ENCODE measurements around the gene KCNQ4.

- TF ChIP-seq, protein P1, sequence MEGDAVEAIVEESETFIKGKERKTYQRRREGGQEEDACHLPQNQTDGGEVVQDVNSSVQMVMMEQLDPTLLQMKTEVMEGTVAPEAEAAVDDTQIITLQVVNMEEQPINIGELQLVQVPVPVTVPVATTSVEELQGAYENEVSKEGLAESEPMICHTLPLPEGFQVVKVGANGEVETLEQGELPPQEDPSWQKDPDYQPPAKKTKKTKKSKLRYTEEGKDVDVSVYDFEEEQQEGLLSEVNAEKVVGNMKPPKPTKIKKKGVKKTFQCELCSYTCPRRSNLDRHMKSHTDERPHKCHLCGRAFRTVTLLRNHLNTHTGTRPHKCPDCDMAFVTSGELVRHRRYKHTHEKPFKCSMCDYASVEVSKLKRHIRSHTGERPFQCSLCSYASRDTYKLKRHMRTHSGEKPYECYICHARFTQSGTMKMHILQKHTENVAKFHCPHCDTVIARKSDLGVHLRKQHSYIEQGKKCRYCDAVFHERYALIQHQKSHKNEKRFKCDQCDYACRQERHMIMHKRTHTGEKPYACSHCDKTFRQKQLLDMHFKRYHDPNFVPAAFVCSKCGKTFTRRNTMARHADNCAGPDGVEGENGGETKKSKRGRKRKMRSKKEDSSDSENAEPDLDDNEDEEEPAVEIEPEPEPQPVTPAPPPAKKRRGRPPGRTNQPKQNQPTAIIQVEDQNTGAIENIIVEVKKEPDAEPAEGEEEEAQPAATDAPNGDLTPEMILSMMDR (IDR thresholded peaks at IDR 0.05) = no peak
- no peak for TF ChIP-seq POLR2AphosphoS5 (IDR thresholded peaks at IDR 0.05)
Observed at GRCh38 chr1:40757084-40757483, 26.5 kb upstream of the KCNQ4 start.

Measured in breast epithelium (tissue), 3 donors.